ENCODE results near the gene AOPEP. TPM values are rescaled to one million over a fixed set of nuclear protein-coding genes. Genes with fewer than 3 reads are reported as not detected.

AOPEP gene
- polyA plus RNA-seq, 1 donor from 2014 or later = 10.0 TPM

DNA sequence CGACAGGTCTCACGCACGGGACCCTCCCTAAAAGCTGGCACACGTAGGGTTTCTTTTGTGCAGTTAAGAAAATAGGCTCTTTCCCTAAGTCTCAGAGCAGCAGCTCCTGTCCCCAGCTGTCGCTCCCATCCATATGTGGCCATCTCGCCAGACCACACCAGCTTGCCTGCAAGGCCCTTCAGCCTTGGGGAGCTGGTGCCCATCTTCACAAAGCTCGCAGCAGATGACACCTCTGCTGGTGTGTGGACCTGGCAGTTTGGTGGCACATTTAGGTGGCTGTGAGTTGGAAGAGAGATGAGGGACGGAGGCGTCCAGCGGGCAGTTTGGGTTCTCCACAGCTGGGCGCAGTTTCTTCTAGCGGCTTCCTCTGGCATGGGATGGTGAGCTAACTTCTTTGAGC lies 352.0 kb downstream of the AOPEP start:
- H3K36me3 ChIP-seq (ENCODE audit: insufficient read depth, low read length) = no peaks in the 10 kb centered on the region
- H3K27me3 ChIP-seq (ENCODE audit: insufficient read depth, low read depth, low read length) = no peaks in the 10 kb centered on the region
- no peaks in the 10 kb centered on the region for H4K20me1 ChIP-seq (ENCODE audit: insufficient read depth)
- H3K4me3 ChIP-seq (ENCODE audit: low read length) = no peak overlapping the region
- H3K27ac ChIP-seq (ENCODE audit: low read length) = no peak overlapping the region
- no peaks in the 10 kb centered on the region for H3K9me2 ChIP-seq (ENCODE audit: insufficient read depth, low read length)
- H3K9ac ChIP-seq (ENCODE audit: low read length) = no peak overlapping the region
- no peaks in the 10 kb centered on the region for H3K79me2 ChIP-seq (replicated peaks; ENCODE audit: insufficient read depth, low read length)
- TF ChIP-seq RAD21 (conservative IDR thresholded peaks at IDR 0.05) (no peak), EZH2 (IDR thresholded peaks at IDR 0.05; ENCODE audit: borderline replicate concordance, insufficient read depth, low read length, poor library complexity, severe bottlenecking) (no peak), MXI1 (conservative IDR thresholded peaks at IDR 0.05; ENCODE audit: poor library complexity, severe bottlenecking) (no peak), POLR2AphosphoS5 (IDR thresholded peaks at IDR 0.05) (no peak), REST (IDR thresholded peaks at IDR 0.05; ENCODE audit: borderline replicate concordance) (no peak)
- TF ChIP-seq, protein P1, sequence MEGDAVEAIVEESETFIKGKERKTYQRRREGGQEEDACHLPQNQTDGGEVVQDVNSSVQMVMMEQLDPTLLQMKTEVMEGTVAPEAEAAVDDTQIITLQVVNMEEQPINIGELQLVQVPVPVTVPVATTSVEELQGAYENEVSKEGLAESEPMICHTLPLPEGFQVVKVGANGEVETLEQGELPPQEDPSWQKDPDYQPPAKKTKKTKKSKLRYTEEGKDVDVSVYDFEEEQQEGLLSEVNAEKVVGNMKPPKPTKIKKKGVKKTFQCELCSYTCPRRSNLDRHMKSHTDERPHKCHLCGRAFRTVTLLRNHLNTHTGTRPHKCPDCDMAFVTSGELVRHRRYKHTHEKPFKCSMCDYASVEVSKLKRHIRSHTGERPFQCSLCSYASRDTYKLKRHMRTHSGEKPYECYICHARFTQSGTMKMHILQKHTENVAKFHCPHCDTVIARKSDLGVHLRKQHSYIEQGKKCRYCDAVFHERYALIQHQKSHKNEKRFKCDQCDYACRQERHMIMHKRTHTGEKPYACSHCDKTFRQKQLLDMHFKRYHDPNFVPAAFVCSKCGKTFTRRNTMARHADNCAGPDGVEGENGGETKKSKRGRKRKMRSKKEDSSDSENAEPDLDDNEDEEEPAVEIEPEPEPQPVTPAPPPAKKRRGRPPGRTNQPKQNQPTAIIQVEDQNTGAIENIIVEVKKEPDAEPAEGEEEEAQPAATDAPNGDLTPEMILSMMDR (IDR thresholded peaks at IDR 0.05; ENCODE audit: poor library complexity, severe bottlenecking) = no peak
- H3K4me2 ChIP-seq (ENCODE audit: low read length) = no peak overlapping the region
- H3K9me3 ChIP-seq (ENCODE audit: low read length) = no peaks in the 10 kb centered on the region
- no peaks in the 10 kb centered on the region for H3F3A ChIP-seq (ENCODE audit: insufficient read depth, low read length, poor library complexity, severe bottlenecking)
- no peak overlapping the region for H2AFZ ChIP-seq (ENCODE audit: low read depth, low read length)

DNA sequence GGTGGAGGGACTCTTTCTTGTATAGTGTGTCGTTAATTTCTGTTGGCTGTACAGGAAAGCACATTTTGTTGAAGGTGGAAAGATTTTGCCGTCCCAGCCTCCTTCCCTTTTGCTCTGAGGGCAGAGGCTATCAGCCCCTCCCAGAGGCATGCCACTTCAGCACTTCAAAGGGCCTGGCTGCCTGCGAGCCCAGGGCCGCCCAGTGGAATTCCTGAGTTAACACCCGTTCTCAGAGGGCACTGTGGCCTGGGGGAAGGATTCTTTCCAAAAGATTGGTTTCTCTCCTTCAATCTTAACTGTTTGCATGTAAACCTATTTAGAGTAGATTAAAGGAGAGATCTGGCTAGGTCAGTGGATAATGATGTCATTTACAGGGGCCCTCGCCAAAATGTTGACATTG lies 352.4 kb downstream of the AOPEP start:
- Histone ChIP-seq H3K36me3 (ENCODE audit: insufficient read depth, low read length) (no peaks in the 10 kb centered on the region), H3K4me2 (ENCODE audit: low read length) (no peak overlapping the region)
- TF ChIP-seq EZH2 (IDR thresholded peaks at IDR 0.05; ENCODE audit: borderline replicate concordance, insufficient read depth, low read length, poor library complexity, severe bottlenecking) (no peak), MXI1 (conservative IDR thresholded peaks at IDR 0.05; ENCODE audit: poor library complexity, severe bottlenecking) (no peak), RAD21 (conservative IDR thresholded peaks at IDR 0.05) (no peak), POLR2AphosphoS5 (IDR thresholded peaks at IDR 0.05) (no peak), TAF1 (IDR thresholded peaks at IDR 0.05; ENCODE audit: low read depth) (no peak), EP300 (conservative IDR thresholded peaks at IDR 0.05; ENCODE audit: poor library complexity, severe bottlenecking) (no peak), REST (IDR thresholded peaks at IDR 0.05; ENCODE audit: borderline replicate concordance) (no peak), SMC3 (conservative IDR thresholded peaks at IDR 0.05; ENCODE audit: poor library complexity) (no peak)
- TF ChIP-seq, protein P1 (IDR thresholded peaks at IDR 0.05; ENCODE audit: poor library complexity, severe bottlenecking) = no peak

More for the DNA sequence above, 352.4 kb downstream of the AOPEP start:
- Histone ChIP-seq H3K79me2 (replicated peaks; ENCODE audit: insufficient read depth, low read length) (no peaks in the 10 kb centered on the region), H3K27ac (ENCODE audit: low read length) (no peak overlapping the region), H4K20me1 (ENCODE audit: insufficient read depth) (no peaks in the 10 kb centered on the region), H3K9ac (ENCODE audit: low read length) (no peak overlapping the region), H3K27me3 (ENCODE audit: insufficient read depth, low read depth, low read length) (no peaks in the 10 kb centered on the region), H3K9me3 (ENCODE audit: low read length) (no peaks in the 10 kb centered on the region), H3F3A (ENCODE audit: insufficient read depth, low read length, poor library complexity, severe bottlenecking) (no peaks in the 10 kb centered on the region), H3K4me3 (ENCODE audit: low read length) (no peak overlapping the region), H3K9me2 (ENCODE audit: insufficient read depth, low read length) (no peaks in the 10 kb centered on the region), H2AFZ (ENCODE audit: low read depth, low read length) (no peak overlapping the region)
